Fibroblast of skin of right quadriceps (primary cell): ENCODE results near the gene MPHOSPH9.
A peak's percentile ranks its signal among the peaks of the same experiment; 100 is the strongest.

Experiments
- DNase-seq: peaks from one replicate; pipeline ENCODE4 v3.0.0-alpha.2; 2013

Gene MPHOSPH9, protein sequence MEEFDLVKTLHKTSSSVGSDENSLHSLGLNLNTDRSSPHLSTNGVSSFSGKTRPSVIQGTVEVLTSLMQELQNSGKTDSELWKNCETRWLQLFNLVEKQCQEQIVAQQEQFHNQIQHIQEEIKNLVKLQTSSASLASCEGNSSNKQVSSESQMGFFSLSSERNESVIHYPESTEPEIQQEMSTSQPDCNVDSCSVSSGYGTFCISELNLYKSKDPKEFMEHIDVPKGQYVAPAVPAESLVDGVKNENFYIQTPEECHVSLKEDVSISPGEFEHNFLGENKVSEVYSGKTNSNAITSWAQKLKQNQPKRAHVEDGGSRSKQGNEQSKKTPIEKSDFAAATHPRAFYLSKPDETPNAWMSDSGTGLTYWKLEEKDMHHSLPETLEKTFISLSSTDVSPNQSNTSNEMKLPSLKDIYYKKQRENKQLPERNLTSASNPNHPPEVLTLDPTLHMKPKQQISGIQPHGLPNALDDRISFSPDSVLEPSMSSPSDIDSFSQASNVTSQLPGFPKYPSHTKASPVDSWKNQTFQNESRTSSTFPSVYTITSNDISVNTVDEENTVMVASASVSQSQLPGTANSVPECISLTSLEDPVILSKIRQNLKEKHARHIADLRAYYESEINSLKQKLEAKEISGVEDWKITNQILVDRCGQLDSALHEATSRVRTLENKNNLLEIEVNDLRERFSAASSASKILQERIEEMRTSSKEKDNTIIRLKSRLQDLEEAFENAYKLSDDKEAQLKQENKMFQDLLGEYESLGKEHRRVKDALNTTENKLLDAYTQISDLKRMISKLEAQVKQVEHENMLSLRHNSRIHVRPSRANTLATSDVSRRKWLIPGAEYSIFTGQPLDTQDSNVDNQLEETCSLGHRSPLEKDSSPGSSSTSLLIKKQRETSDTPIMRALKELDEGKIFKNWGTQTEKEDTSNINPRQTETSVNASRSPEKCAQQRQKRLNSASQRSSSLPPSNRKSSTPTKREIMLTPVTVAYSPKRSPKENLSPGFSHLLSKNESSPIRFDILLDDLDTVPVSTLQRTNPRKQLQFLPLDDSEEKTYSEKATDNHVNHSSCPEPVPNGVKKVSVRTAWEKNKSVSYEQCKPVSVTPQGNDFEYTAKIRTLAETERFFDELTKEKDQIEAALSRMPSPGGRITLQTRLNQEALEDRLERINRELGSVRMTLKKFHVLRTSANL

DNA sequence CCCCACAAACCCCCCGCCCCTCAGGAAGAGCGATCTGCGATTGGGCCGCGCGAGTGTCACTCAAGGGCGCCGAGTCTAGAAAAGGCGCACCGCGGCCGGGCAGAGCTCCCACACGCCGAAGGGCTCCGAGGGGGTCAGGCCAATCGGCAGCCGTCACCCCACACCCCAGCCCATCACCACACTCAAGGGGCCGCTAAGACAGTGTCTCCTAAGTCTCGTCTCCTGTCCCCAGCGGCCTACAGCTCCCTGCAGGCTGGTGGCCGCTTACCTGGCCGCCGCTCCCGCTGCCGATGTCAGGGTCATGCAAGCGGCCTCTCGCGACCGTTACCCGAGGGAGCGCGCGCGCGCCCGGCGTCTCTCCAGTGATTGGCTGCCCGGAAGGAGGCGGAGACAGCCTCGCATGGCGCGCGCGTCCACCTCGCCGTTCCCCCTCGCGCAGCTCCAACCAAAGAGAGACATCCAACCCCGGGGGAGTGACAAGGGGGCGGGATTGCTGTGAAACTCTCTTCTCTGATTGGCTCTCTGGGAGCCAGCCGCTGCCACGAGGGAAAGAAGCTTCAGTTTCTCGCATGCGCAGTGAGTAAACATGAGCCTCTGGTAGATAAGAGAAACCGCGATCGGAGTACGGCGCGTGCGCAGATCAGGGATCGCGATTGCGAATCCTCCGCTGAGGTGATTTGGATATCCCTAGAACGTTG lies at the start of gene MPHOSPH9, which contains the start of gene MTRFR:
MPHOSPH9 (minus strand) TSS at position 335 of the 698 bp plus-strand sequence. CDS start 2,777 bp downstream, outside the sequence.
MTRFR (plus strand) TSS at position 630 of the 698 bp plus-strand sequence. CDS start 20,239 bp downstream, outside the sequence.
- DNase-seq: peak; percentile 100

DNA sequence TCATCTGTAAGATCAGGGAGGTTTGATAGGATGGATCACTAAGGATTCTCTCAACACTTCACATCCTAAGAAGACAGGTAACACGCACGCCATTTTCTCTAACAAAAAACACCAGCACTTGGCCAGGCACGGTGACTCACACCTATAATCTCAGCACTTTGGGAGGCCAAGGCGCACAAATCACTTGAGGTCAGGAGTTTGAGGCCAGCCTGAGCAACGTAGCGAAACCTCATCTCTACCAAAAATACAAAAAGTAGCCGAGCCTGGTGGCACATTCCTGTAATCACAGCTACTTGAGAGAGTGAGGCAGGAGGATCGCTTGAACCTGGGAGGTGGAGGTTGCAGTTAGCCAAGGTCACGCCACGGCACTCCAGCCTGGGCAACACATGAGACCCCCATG lies 49.2 kb upstream of the MPHOSPH9 start:
- no peak for DNase-seq

DNA sequence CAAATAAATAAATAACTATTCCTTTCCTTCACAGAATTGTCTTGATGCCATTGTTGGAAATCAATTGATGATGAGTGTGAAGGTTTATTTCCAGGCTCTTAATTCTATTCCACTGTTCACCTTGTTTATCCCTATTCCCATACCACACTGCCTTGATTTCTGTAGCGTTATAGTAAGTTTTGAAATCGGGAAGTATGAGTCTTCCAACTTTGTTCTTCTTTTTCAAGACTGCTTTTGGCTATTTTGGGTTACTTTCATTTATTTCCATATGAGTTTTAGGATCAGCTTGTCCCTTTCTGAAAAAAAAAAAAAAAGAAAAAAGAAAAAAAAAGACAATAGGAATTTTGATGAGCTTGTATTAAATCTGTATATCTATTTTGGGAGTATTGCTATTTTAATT lies 48.0 kb upstream of the MPHOSPH9 start:
- DNase-seq: no peak

DNA sequence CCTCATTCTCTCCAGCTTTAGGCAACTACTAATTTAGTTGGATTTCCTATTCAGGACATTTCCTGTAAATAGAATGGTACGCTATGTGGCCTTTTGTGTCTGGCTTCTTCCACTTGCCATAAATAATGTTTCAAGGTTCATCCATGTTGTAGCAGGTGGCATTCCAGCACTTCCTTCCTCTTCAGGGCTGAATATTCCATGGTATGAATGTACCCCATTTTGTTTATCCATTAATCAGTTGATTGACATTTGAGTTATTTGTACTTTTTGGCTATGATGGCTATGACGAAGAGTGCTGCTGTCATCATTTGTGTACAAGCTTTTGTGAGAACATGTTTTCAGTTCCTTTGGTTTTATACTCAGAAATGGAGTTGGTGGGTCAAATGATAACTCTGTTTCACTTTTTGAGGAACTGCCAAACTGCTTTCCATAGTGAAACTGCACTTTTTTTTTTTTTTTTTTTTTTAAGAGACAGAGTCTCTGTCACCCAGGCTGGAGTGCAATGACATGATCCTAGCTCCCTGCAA lies 45.2 kb upstream of the MPHOSPH9 start:
- no peak for DNase-seq

DNA sequence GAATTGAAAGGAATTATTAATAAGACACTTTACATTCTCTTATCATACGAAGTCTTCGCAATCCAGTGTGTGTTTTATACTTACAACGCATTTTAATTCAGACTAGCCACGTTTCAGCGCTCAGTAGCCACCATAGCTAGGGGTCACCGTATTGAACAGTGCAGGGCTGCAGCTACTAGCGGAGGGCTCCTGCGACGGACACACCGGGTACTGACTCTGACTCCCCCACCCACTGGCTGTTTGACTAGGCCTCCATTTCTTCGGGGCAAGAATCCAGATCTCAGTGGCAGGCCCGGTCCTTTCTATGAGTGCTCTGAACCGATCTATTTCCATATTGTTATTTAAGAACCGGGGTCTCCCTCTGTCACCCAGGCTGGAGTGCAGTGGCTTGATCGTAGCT lies 40.2 kb upstream of the MPHOSPH9 start:
- no peak for DNase-seq

DNA sequence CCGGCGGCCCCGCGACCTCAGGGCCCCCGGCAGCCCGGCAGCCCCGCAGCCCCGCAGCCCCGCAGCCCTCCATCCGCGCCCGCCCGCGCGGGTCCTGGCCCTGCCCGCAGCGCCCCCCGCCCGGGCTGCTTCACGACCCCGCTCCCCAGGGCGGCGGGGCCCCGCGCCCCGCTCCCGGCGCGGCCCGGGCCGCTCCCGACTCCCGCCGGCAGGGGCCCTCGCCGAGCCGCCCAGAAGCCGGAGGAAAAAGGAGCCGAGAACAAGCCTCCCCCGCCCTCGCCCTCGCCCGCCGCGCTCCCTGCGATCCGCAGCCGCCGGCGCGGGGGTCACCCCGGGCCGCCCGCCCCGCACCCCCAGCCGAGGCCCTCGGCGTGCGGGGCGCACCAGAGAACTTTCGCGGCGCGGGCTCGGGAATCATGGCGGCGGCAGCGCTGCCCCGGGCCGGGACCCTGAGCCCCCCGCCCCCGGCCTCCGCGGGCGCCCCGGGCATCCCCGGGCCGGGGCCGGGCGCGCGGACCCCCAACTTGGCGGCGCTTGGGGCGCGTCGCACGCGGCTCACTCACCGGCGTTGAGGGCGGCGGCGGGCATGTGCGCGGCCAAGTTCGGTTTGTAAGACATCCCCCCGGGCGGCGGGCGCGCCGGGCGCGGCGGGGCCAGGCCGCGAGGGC lies 38.2 kb upstream of the MPHOSPH9 start:
- peak; percentile 64 for DNase-seq

DNA sequence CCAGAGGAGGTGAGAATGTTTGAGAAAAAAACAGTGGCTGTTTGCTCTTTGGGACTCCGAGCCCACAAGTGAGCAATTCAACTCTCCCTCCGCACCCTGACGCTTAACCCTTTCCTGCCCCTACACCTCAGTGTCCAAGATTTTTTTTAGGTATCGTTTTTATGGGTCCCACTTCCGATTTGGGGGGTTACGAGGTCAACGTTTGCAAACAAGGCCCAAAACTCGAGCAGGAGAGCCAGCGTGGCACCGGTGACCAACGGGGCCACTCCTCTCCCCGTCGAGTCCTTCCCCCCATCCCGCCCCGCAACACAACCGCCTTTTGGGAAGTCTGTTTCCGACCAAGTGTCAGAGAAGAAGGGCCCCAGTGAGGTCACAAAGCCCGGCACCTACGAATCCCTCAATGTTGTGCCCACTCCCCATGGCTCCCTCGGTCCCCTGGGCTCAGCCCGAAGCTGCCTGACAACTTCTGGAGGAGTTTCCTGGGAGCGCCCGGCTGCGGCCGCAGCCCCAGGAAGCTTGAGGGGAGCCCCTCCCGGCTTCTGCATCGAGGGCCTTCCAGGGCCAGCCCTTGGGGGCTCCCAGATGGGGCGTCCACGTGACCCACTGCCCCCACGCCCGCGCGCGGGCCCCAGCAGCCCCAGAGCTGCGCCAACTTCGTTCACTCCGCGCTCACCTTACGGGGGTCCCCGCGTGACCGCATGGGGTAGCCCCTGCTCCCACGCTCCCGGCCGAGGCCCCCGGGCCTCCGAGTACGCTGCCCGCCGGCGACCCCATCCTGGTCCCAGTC lies 37.5 kb upstream of the MPHOSPH9 start:
- DNase-seq: peak; percentile 54

DNA sequence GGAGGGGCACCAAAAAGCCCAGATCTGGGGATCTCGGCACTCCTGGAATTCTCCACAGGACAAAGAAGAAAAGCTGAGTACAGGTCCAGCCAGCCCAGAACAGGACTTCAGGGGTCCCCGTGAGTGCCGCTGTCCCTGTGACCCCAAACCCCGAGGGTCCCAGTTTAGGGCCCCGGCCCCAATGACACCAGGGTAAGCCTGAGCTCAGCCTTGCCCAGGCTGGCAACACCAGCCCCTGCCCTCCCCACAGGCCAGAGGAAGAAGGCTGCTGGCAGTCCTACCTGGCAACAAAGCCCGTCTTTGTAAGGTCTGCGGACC lies 36.9 kb upstream of the MPHOSPH9 start:
- DNase-seq: no peak

DNA sequence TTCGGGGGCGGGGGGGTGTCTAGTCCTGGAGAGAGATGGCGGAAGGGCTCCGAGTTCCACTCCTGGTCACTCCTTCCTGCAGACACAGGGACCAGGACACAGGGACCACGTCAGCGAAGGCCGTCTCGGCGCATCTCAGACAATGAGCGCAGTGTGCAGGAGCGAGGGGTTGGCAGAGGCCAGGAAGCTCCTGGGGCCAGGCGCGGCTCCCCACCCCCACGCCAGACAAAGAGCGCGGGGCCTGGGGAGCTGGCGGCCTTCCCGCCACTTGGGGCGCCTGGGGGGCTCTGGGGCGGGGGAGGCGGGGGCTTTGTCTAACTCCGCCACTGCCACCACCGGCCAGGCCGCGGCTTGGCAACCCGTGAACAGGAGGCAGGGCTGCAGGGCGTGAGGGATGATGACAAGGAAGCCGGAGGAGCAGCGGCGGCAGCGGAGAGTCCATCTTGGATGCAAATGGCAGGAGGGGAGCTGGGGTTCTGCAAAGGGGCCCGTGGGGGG lies 36.5 kb upstream of the MPHOSPH9 start:
- peak; percentile 84 for DNase-seq

DNA sequence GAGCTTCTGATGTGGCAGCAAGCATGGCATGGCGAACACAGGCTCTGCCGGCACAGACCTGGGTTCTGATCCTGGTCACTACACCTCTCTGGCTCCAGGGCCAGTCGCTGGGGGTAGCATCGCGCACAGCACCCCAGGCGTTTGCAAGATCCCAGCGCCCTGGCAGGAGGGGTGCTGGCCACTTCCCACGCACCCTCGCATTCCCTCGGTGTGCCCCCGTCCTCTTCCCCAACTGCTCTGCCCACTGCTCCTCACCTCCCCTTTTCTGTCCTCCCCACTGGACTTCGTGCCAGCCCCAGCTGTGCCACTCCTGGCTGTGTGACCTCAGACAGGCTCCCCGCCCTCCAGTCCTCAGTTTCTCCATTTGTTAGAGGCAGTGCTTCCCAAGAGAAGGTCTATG lies 35.9 kb upstream of the MPHOSPH9 start:
- DNase-seq: no peak

DNA sequence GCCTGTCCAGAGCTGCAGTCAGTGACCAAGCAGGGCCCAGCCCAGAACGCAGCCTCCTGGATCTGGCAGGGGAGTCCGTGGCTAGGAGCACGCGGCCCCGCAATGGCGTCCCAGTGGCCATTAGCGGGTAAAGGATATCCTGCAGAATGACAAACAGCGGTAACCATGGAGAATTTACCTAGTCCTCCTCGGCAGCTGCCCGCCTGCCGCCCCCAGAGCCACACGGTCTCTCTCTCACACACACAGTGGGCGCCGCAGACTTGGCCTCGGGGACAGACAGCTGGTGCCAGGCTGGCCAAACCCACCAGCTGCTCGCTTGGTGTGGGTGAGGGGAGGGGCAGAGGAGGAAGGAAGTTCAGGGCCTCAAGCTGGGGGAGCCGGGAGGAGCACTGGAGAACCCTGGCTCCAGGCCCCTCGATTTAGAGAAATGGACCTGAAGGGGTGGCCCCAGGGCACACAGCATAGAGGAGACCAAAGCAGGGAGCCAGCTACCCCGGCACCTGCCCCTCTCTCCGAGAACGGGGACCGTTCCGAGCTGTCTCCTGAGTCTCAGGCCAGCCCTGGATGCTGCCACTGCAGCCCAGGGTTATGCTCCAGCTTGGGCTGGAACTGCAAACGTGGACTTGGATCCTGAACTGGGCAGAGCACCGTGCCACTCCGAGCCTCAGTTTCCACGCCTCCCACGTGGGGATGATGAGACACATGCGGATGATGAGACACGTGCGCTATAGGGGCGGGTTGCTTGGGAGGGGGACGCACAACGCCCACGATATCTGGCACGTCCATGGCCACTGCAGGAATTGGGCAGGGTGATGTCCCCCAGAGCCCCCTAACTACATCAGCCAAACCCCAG lies 35.3 kb upstream of the MPHOSPH9 start:
- no peak for DNase-seq

DNA sequence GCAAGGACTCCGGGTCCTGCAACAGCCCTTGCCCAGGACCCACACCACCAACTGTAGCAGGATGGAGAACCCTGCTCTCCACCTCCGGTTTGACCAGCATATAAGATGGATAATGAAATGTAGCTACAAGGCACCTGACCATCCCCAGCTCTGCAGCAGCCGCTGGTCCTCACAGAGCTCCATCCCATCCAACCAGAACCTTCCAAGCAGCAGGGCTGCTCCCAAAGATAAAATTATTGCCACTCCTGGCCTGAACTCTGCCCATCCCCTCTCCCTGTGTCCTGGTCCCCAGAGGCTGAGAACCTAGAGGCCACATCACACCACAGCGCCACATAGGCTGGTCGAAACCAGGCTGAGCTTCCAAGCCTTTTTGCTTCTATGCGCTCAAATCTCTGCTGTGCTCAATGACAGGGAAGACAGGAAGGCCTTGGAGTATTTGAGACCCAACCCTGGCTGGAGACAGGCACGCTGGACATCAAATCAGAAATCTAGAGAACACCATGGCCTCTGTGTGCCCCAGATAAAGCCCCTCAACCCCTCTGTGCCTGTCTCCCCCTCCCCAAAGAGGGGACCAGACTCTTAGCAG lies 34.5 kb upstream of the MPHOSPH9 start:
- no peak for DNase-seq

DNA sequence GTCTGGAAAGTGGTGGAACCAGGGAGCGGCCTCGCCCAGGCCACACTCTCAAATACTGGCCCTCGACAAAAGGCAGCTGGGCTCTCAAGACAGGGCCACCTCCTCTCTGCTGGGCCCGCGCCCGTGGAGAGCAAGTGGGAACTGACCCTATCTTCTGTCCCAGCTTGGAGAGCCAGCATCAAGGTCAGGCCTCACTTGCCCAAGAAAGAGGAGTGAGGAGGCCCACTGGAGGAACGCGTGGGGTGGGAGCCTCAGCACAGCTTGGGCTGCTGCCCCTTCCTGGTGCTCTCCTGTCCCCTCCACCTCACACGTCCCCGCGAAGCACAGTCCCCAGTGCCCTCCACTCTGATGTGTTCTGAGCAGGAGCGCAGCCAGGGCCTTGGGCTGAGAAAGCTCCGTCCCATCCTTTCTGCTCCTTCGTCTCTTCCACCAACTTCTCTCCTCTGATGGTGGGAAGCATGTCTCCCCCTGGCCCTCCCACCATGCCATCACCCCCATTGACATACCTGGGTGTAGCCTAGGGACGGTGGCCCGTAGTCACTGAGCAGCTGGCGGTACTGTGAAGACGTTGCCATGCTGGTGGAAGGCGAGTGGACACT lies 33.8 kb upstream of the MPHOSPH9 start:
- DNase-seq: no peak

DNA sequence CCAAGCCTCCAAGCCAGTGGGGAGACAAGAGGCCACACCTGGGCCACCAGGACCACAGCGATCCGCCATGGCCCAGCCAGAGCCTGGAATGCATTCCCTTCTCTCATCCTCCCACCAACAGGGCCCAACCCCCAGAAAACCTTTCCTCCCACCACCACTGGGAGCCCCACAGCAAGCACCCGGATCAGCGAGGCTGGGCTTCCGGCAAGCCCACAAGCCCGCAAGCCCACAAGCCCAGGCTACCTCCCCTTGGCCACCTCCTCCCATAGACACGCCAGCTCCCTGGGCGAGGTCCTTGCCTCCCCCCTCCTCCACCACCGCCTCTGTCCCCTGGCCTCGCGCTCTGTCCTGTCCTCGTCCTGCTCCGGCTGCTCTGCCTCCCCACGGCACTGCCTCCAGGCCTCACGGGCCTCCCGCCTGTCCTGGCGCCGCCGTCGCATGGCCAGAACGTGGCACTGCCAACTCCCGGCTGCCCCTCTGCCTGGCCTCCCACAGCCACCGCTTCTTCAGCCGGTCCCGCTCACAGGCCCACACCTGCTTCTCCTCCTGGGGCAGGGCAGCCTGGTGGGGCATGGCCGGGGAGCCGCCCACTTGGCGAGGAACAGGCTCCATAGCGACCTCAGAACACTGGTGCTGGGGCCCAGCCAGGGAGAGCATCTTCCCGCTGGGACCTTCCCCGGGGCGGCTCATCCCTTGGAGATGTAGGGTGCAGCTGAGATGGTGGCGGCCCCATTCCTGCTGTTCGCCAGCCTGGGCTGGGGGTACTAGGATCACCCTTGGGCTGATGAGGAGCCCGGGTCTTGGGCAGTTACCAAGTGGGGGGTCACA lies 33.1 kb upstream of the MPHOSPH9 start:
- DNase-seq: no peak

DNA sequence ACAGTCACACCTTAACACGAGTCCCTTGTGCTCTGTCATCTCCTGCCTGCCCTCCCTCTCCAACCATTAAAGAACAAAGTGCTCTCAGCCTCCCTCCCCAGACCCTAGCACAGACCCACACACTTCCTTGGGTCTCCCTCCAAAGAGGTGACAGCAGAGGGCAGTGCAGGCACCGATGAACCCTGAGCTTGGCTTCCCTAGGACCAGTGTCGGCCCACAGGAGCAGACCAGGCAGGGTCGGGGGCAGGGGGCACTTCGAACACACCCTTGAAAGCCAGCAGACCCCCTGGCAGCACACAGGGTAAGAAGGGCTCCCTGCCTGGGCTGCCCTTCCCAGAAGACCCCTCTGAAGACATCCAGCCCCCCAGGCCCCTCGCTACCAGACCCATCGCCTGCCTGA lies 31.7 kb upstream of the MPHOSPH9 start:
- no peak for DNase-seq

DNA sequence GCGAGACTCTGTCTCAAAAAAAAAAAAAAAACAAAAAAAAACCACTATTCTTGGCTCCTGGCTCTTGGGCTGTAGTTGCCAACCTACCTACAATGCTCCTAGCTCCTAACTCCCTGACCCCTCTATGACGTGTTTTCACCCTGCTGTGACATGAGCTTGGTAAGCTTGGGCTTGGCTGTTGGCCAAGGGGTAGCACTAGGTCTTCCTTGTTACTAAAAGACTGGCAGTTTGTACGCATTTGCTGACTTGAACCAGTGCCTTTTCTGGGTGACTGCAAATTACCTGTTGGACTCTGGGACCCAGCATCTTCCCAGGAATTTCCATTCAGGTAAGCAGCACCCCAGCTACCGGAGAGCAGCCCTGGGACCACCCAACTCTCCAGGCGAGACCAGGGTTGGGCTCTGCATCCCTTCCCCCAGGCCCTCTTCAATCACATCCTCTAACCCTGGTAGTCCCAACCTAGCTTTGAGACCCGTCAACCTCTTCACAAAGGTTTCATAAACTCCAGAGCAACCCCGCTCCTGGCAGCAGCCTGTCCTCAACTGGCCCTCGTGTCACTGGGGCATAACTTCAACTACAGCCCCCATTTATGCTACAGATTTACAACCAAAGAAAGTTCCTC lies 30.4 kb upstream of the MPHOSPH9 start:
- no peak for DNase-seq

DNA sequence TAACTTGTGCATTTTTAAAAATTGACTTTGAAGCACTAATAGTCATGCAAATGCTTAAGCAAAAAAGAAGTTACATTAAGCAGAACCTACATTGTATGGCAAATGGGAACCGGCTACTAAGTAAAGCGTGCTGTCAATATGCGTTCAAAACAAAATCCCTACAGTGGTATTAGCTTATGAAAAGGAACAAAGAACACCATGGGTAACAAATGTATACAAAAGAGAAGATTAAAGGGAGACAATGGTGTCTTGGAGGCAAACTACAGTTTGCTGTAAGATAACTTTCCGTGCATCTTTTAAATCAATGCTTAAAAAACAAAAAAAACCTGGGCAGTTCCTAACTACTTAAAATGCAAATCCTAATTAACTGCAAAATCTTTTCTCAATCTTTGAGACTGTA lies 28.3 kb upstream of the MPHOSPH9 start:
- no peak for DNase-seq

DNA sequence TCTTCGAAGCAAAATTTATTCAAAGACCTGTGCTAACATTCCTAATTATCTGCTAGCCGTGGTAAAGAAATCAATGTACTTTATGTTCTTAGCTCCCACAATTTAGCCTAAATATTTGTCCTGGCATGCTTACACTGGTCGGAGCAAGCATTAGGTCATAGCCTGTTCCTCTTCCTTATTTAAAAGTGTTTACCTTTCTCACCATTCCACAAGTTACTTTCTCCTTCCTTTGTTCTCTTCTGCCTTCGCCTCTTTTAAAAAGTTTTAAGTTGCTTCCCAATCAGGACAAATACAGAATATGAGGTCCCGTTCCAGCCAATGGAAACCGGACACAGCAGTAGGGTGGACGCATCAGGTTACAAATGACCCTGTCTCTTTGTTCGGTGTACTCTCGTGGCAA lies 27.1 kb upstream of the MPHOSPH9 start:
- DNase-seq: no peak
